Measurements from ENCODE around the gene MPO.

Gene MPO

DNA sequence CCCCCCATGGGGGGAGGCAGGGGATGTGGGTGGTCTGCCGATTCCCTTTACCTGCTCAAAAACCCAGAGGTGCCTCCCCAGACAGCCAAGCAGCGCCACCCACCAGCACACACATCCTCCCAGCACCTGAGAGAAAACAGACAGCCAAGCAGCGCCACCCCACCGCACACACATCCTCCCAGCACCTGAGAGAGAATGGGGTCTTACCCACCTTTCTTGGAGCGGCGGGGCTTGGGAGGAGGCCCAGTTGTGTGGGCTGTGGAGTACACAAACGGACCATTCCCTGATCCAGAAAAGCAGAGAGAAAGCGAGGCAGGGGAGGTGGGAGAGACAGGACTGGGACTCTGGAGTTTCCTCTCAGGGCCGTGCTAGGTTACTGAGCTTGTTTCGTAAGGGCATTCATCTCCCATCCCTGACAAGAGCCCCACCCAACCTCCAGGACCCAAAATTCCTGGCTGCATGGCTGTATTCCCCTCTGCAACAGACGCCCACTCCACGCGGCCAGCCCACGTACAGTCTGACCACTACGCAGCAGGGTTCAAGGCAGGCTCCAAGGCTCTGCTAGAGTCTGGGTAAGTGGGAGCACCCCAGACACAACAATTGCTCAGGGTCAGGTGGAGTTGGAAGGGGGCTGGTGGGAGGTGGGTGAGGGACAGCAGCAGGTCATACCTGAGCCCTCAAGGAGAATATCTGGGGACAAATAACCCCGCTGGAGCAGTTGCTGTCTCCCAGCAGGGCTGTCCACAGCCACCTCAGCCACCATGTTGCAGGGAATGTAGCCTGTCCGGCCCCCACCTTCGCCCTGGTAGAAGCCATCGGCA lies 25.6 kb upstream of the MPO start:
- DNase-seq, result no peak

DNA sequence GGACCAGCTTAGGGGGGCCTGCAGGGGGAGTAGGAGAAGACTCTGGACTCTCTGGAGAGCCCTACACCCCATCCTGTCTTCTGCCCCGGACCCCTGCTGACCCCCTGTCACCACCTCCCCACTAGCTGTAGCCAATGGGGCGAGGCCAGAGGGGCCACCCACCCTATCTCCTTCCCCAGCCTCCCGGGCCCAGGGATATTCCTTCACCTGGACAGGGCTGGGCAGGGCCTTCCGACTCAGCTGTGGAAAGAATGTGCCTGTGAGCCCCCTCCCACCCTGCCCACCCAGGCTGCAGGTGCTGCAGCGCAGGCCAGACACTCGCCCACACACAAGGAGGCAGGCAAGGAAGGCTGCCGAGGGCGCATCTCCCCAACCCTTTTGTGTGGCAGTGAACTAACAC lies 24.9 kb upstream of the MPO start:
- no peak for DNase-seq

DNA sequence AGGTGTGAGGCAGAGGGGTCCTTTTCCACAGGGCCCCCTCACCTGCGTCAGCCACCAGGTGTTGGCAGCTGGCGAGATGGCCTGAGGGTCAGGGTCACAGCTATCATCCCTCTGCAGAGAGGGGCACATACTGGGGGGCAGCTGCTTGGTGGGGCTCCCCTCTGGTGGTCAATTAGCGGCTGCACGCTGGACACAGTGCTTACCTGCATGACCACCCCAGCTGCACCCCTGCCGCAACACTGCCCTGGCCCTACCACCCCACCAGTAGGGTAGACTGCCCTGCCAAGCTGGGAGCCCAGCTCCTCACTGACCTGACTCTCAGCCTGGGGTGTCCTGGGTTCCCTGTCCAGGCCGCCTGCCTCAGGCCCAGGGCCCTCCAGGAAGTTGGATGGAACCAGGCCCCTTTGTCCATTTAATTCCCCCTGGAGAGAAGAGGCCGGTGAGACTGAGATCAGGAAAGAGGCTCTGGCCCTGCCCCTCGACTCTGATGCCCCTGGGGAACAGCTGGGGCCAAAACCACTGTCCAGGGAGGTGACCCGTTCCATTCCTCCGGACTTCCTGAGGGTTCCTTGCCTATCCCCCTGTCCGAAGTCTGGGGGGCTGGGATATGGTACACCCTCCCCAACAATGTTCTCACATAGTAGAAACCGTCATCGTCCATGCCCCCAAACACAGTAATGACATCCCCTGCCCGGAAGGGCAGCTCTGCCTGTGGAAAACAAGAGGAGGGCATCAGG lies 24.2 kb upstream of the MPO start:
- DNase-seq, result no peak

DNA sequence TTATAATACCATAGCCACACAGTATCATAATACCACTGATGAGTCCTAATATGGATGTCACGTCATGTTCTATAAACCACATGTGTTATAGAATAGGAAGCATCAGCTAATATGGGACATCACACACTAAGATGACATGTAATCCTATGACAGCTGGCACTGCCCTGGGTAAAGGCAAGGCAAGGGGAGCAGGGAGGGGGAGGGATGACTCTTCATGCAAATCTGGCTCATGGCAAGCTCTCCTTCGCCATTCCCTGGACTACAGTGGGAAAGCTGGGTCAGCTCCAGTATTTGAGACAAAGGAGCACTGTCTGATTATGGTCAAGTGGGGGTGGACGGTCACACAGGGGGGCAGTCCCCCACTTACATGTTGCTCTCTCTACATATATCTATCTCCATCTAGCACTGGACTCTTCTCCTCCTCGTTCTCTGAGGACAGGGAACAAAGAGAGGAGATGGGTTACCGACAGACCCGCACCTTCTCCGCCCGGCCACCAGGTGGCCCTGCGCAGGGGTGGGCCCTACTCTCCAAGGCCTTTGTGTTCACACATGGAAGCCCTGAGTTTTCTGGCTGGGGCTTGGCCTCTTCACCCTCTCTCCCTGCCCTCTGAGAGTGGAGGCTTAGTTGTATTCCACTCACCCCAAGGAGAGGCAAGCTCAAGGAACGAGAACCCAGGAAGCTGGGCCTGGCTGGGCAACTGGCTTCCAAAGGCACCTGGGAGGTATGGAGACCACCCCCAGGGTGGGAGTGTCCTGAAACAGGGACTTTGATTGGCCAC lies 23.4 kb upstream of the MPO start:
- DNase-seq, result peak; percentile 41

DNA sequence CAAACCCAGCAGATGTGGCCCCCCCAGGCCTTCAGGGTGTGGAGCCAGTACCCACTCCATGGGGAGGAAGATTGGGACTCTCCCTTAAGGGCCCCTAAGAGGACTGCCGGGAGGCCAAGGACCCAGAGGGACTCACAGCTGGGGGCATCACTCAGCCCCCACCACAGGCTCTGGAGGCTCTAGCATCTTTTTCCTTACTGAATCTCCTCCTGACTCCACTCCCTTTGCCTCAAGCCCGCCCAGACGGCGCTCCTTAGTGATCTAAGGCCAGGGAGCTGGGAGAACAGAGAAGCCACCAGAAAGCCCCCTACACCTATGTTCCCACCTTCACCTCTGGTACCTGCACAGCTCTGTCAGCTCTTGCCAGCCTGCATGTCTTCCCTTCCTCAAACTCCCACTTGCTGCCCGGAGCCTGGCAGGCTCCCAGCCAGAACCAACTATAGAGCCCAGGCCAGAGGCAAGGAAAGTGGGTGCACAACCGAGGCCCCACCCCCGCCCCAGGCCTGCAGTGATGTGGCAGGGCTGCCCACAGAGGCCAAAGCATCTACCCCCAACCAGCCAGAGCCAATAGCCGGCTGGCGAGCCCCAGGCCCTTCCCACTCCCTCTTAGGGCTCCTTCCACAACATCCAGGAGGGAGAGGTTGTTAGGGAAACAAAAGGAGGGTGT lies 22.3 kb upstream of the MPO start:
- no peak for DNase-seq

DNA sequence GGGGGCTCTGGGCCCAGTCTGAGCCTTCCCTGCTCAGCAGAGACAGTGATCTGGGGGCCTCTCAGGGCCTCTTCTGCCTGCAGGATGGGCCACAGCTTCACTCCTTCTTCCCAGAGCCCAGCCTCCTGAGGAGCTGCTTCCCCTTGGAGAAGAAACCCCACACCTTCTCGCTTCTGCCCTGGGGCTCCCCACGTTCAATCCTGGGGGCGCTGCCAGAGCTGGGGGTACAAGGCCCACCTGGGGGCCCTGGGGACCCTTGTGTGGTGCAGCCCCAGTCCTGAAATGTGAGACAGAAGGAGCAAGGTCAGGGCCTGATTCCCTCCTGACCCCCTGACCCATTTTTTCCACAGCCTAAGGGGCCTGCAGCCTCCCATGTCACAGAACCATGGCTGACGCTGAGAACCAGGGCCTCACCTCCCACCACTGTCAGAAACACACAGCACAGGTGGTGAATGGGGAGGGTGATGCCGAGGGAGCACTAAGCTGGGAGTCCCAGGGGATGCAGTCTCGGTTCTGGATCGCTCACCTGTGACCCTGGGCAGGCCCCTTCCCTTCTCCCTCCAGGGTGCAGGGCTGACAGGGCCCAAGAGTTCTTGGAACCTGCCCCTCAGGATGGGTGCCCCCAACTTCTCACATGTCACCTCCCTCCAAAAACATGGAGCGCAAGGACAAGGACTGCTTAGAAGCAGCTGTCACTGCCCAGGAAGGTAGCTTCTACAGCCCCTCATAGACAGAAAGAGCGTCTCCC lies 21.6 kb upstream of the MPO start:
- DNase-seq, result no peak

DNA sequence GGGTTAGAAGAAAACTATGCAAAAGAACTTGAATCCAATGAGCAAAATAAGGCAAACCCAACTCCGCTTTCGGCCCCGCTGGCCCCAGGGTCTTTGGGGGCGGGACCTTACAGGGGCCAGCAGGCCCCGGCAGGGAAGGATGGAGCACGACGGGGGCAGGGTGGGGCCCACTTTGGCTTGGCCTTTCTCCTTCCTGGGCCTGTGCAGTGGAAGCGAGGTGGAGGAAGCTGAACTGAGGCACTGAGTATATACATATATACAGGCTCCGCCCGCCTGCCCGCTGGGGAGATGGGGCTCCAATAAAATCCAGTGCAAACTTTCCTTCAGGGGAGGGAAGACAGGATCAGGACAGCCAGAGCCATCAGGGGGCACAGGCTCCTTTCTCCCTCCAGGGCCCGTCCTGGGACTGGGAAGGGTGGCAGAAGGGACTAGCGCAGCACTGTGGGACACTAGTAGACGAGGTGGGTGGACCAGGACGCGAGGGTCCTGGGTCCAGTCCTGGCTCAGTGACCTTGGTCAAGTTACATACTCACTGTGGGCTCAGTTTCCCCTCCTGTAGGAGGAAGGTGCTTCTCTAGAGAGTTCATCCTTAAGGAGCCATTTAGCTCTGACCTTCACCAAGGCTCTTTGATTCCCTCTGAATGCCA lies 20.9 kb upstream of the MPO start:
- DNase-seq, result no peak

DNA sequence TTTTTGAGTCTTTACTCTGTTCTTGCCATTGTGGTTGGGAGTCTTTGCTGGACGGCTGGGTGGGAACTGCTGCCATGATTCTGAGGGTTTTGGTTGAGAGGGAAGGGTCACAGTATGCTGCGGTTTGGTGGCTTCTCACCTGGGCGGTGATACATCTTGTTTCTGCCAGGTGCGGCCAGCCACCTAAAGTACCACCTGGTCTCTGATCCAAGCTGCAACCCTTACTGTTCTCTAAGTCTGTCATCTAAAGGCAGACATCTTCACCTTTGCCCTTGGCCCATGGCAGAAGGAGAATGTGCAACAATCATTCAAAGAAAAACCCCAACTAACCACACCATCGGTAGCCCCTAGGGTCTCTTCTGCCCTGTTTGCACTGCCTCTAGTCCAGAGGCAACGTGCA lies 19.6 kb upstream of the MPO start:
- DNase-seq, result no peak

DNA sequence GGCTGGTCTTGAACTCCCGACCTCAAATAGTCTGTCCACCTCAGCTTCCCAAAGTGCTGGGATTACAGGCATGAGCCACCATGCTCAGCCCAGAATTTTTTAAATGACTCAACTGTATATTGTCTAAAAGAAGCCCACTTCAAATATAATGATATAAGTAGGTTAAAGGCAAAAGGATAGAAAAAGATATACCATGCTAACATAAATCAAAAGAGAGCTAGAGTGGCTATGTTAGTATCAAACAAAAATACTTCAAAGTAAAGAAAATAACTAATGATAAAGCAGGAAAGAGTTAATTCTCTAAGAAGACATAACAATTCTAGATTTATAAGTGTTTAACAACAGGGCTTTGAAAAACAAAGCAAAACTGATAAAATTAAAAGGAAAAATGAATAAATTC lies 13.3 kb upstream of the MPO start:
- no peak for DNase-seq

DNA sequence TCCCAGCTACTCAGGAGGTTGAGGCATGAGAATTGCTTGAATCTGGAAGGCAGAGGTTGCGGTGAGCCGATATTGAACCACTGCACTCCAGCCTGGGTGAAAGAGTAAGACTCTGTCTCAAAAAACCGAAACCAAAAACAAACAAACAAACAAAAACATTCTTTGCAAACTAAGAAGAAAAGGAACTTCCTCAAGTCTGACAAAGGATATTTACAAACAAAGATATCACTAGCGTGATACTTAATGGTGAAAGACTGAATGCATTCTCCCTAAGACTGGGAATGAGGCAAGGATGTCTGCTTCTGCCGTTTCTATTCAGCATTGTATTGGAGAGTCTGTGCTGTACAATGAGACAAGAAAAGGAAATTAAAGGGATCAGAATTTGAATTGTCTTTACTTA lies 10.5 kb upstream of the MPO start:
- no peak for DNase-seq

DNA sequence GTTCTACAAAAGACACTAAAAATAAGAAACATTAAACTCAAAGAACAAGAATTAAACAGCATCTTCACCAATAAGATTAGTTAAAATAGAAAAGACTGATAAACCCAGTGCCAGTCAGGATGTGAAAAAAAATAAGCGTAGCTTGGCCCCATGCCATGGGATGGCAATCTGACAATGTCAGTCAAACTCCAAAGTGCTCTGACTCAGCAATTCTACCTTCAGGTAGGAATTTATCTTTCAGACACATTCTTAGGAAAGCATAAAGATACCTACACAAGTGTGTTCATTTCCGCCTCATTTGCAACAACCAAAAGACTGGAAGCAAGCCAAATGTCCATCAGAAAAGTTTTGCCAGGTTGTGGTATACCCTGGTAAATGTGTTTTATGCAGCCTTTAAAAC lies 9.1 kb upstream of the MPO start:
- DNase-seq, result no peak

DNA sequence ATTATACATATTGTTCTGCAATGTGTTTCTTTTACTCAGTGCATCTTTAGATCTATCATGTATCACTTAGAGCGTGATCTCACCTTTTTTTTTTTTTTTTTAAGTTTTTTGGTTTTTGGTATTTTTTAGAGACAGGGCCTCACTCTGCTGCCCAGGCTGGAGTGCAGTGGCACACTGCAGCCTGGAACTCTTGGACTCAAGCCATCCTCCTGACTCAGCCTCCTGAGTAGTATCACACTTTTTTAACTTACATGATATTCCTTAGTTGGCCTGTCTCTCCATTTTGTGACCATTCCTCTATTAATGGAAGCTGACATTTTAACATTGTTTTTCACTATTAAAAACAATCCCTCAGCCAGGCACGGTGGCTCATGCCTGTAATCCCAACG lies 4.7 kb upstream of the MPO start:
- DNase-seq, result no peak

DNA sequence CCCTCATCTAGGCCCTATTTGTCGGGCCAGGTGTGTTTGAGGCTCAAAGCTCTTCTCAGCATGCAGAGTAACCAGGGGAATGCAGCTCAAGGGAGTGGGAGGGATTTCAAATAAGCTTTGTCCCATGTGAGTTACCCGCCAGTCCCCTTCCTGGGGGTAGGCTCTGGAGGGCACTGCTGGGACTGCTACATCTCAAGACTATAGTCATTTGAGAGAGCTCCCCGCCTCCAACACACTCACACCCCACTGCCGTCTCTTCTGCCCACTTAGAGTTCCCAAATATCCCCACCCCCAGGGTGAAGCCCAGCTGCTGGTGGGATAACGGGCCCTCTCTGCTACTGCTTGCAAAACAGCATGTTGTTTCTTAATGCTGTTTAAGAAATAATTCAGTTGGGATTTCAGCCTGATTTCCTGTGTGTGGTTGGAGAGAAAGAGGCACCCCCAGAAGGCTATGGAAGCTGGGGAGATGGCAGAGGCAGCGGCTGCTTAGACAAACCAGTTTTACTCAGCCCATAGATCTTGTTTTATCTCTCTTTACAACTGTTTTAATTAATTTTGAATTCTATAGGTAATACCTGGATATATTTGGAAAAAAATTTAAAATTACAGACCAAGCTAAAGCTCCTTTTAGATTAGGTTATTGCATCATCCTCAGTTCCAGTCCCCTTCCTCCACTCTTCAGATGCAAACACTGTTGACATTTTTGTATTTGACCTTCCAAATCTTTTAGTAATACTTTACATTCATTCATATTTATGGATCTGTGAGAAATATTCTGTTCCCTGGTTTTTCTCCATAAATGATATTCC lies 4.1 kb upstream of the MPO start:
- no peak for DNase-seq

DNA sequence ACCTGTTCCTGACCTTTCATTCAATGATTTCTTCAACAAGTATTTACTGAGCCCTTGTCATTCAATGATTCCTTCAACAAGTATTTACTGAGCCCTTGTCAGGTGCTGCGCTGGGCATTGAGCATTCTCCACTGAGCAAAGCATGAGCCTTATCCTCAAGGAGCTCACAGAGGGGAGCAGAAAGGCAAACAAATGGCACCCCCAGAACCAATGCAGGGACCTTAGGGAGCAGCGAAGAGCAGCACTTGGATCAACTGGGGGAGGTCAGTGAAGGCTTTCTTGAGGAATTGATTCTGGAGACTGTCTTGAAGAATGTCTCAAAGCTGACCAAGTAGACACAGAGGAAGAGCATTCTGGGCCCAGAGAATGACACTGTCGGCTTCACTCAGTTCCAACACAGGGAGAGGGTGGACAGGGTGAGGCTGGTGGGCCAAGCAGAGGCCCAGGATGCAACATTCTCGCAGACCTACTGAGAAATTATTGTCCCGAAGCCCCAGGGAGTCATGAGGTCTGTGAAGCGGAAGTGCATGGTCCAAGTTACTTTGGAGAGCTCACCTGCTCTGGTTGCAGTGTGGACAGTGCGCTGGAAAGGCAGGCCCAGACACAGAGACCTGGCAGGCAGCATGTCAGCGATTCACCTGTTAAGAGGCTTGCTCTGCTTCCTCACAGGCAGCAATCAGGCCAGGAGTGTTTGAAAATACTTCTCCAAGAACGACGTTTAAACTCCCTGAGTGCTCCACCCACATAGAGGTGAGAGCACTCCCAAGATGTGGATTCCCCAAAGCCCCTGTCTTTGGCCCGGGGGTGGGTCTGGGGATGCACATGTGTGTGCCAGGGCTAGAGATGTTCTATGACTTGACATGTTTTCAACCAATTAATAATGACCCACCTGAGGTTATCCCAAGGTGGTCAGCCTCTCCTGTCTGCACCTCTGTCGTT lies 3.2 kb upstream of the MPO start:
- no peak for DNase-seq

DNA sequence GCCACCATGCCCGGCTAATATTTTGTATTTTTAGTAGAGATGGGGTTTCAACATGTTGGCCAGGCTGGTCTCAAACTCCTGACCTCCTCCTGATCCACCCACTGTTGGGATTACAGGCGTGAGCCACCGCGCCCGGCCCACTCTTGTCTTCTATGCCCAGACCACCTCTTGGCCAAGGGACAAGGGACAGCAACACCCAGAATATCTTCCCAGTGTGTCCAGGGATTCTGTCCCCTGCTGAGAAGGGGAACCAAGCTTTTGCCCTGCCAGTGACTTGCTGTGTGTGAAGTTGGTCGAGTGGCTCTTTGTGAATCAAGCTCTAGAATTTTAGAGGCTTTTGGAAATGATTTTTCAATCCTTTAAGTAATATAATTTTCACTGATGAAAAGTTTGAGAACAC lies 1.7 kb upstream of the MPO start:
- no peak for DNase-seq

DNA sequence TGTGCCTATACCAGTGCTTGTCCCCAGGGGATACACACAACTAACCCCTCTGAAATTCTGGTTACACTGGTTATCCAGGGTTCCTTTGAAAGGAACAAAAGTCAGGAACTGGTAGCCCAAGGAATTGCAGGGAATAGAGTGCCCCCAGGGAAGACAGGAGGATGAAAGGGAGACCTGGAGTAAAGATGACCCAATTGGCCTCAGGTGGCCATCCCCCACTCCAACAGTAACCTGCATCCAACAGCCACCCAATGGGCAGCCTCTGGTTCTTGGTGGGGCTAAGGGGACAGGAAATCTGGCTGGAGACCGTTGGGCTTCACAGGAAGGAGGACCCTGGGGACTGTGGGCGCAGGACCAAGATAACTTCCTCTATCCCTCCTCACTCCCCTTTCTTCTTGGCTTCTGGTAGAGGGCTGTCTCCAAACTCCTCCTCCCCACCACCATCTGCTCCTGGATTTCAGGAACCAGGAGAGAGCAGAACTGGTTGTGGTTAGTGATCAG lies 826 bp upstream of the MPO start:
- DNase-seq, result no peak

DNA sequence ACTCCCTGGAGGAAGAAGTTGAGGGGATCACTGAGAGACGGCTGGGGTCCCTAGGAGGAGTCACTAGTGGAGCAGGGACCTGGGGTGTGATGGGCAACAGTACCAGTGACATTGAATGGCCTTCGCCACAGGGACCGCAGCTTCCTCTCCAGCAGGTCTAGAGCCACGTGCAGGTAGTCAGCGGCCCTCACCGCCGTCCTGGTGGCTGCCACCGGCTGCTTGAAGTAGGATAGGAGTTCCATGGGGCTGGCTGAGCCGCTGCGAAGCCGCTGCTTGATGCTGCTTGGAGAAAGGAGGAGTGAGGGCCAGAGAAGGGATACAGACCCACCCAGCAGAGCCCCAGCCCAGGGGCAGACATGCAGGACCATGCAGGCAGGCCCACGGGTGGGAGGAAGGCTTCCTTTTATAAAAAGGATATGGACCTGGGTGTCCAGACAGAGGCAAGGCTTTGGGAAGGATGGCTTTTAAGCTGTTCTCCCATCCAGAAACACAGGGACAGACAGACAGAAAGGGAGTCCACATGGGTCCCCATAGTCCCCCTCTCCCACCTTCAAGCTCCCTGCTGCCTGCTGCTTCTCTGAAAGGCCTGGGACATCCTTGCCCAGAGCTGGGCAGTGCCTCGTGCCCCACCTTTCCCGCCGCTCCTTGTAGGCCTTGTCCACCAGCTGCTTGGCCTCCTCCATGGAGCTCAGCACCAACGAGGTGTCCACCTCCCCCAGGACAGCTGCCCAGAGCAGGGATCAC lies 827 bp downstream of the MPO start:
- no peak for DNase-seq

DNA sequence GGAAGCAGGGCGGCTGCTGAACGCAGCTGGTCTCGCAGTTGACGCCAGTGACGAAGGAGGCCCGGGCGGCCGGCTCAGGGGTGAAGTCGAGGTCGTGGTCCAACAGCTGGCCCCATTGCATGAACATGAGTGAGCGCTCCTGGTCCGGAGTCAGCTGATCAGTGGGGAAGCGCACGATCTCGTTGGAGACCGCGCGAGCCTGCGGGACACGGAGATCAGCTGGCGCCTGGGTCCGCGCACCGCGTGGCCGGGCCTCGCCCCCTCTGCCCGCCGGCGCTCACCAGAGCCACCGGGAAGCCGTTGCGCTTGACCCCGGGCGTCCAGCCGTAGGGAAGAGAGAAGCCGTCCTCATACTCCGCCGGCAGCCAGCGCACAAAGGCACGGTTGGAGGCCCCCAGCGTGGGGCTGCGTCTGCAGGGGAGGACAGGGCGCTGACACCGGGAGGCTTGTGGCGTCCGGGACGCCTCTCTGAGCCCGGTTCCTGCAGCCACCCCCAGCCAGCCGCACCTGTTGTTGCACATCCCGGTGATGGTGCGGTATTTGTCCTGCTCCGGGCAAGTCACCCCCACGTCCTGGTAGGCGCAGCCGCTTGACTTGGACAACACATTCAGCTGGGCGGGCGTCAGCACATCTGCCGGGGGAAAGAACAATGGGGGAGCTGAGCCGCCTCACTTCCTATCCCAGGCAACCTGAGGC lies 1.6 kb downstream of the MPO start:
- no peak for DNase-seq

Data from fibroblast of skin of right quadriceps (primary cell).